RWPE2 (cell line): ENCODE data around the gene SLC41A3.

Source experiments
- ATAC-seq: fragments of 200-7000 bp; cut with Tn5 transposase; 3 replicates; pipeline ENCODE4 v1.9.1; 2021; ENCODE audit warnings: low read depth
- DNase-seq: peaks from one replicate; pipeline ENCODE4 v3.0.0-alpha.2; 2020; ENCODE audit warnings: low spot score
- H3K27ac ChIP-seq: fragments of 450-650 bp; 2 replicates; pipeline ENCODE4 v1.5.1; 2017; ENCODE audit warnings: mild to moderate bottlenecking; ENCODE audit not compliant: poor library complexity, severe bottlenecking
- H3K27me3 ChIP-seq: fragments of 250-450 bp; sonication (Bioruptor Pico); 2 replicates; pipeline ENCODE4 v1.5.1; 2021; ENCODE audit warnings: mild to moderate bottlenecking, moderate library complexity; ENCODE audit not compliant: insufficient read depth, poor library complexity, severe bottlenecking
- H3K36me3 ChIP-seq: fragments of 250-450 bp; sonication (Bioruptor Pico); 2 replicates; pipeline ENCODE4 v1.5.1; 2020; ENCODE audit warnings: low read depth, mild to moderate bottlenecking, moderate library complexity
- H3K4me1 ChIP-seq: fragments of 250-450 bp; sonication (Bioruptor Pico); 2 replicates; pipeline ENCODE4 v1.5.1; 2021; ENCODE audit warnings: mild to moderate bottlenecking, moderate library complexity; ENCODE audit not compliant: insufficient read depth, poor library complexity, severe bottlenecking
- H3K4me3 ChIP-seq: fragments of 250-450 bp; sonication (Bioruptor Pico); 2 replicates; pipeline ENCODE4 v1.5.1; 2021; ENCODE audit warnings: mild to moderate bottlenecking, moderate library complexity; ENCODE audit not compliant: severe bottlenecking
- H3K9me3 ChIP-seq: fragments of 250-450 bp; sonication (Bioruptor Pico); 2 replicates; pipeline ENCODE4 v1.5.1; 2021; ENCODE audit warnings: mild to moderate bottlenecking, moderate library complexity; ENCODE audit not compliant: severe bottlenecking
- CTCF ChIP-seq: fragments of 450-650 bp; IDR thresholded peaks from one replicate; pipeline ENCODE4 v1.5.1; 2017; ENCODE audit warnings: mild to moderate bottlenecking, moderate library complexity; ENCODE audit not compliant: poor library complexity, severe bottlenecking

The SLC41A3 gene

GRCh38 chr3:126056088-126056487 lies 27.8 kb downstream of the SLC41A3 start:
- Histone ChIP-seq H3K9me3 (no peaks in the 10 kb centered on the region), H3K4me3 (no peak overlapping the region), H3K36me3 (no peaks in the 10 kb centered on the region), H3K4me1 (peaks cover 23% of the 10 kb centered on the region), H3K27me3 (no peaks in the 10 kb centered on the region), H3K27ac (peak overlapping the region; percentile 78)
- ATAC-seq: no peak
- no peak for TF ChIP-seq CTCF
- DNase-seq: no peak

GRCh38 chr3:126054870-126055269 lies 29.1 kb downstream of the SLC41A3 start:
- Histone ChIP-seq H3K36me3 (no peaks in the 10 kb centered on the region), H3K4me1 (peaks cover 23% of the 10 kb centered on the region), H3K27ac (no peak overlapping the region), H3K4me3 (no peak overlapping the region), H3K27me3 (no peaks in the 10 kb centered on the region), H3K9me3 (no peaks in the 10 kb centered on the region)
- ATAC-seq: no peak
- DNase-seq: no peak
- TF ChIP-seq CTCF: no peak

- DNase-seq (no peak), ATAC-seq (no peak)
- no peaks in the 10 kb centered on the region for H3K9me3 ChIP-seq
- no peak for TF ChIP-seq CTCF
- H3K4me1 ChIP-seq: peaks cover 23% of the 10 kb centered on the region
- H3K27me3 ChIP-seq: no peaks in the 10 kb centered on the region
- no peak overlapping the region for H3K27ac ChIP-seq
- no peak overlapping the region for H3K4me3 ChIP-seq
- H3K36me3 ChIP-seq: no peaks in the 10 kb centered on the region
Measured at GRCh38 chr3:126053949-126054569, 29.9 kb downstream of the SLC41A3 start.

GRCh38 chr3:126053513-126053912 lies 30.4 kb downstream of the SLC41A3 start:
- Histone ChIP-seq H3K4me1 (peaks cover 23% of the 10 kb centered on the region), H3K4me3 (no peak overlapping the region), H3K27me3 (no peaks in the 10 kb centered on the region), H3K9me3 (no peaks in the 10 kb centered on the region), H3K27ac (no peak overlapping the region), H3K36me3 (no peaks in the 10 kb centered on the region)
- DNase-seq: no peak
- TF ChIP-seq CTCF: no peak
- 0 out of 3 replicates have a peak, but pooled peaks have one; percentile 29 for ATAC-seq

GRCh38 chr3:126052196-126053058 lies 31.5 kb downstream of the SLC41A3 start:
- H3K27ac ChIP-seq: no peak overlapping the region
- no peaks in the 10 kb centered on the region for H3K27me3 ChIP-seq
- H3K4me3 ChIP-seq: no peak overlapping the region
- no peak for TF ChIP-seq CTCF
- peaks cover 18% of the 10 kb centered on the region for H3K4me1 ChIP-seq
- no peaks in the 10 kb centered on the region for H3K9me3 ChIP-seq
- H3K36me3 ChIP-seq: no peaks in the 10 kb centered on the region
- no peak for ATAC-seq
- DNase-seq: no peak
